ENCODE measurements around the gene KRAS. TPM values are rescaled to one million over a fixed set of nuclear protein-coding genes. Genes with fewer than 3 reads are reported as not detected.

The KRAS gene
- total and polyA plus RNA-seq, 2 donors (not counting 3 experiments of a cell fraction or from before 2014, with no cell fraction given): 9.1 to 22.8 TPM

DNA sequence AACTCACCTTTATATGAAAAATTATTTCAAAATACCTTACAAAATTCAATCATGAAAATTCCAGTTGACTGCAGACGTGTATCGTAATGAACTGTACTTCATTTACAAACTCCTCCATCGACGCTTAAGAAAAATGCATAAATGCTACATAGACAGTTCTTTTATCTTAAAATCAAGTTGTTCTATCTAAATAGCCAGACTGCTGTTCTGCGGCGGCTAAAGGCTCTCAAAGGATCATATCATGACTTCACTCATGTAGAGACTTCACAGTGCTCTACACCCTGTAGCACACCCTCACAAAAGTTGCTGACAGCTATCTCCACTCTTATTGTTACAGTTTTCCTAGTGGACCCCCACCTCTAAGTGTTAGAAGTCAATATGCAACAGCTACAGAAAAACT lies 5.2 kb downstream of the KRAS start:
- intact Hi-C loops (cut with micrococcal nuclease): loop anchor here (10.0 kb wide), 1 partner anchor 309 kb away; the partner anchor contains the start of gene LMNTD1
- Histone ChIP-seq H3K9ac (replicated peaks; ENCODE audit: extremely low read depth, insufficient read depth, low read length) (no peak overlapping the region), H3K36me3 (ENCODE audit: control insufficient read depth in 2 of 2, extremely low read depth in 1 of 2, insufficient read depth in 2 of 2, low read length in 2 of 2) (peaks cover 0 to 5% of the 10 kb centered on the region in 2 experiments), H3K4me2 (ENCODE audit: insufficient read depth, low read length) (no peak overlapping the region), H3K4me3 (replicated peaks in 1 of 3; ENCODE audit: insufficient read depth in 1 of 3, low read depth in 1 of 3, low read length in 3 of 3) (no peak overlapping the region), H3K27me3 (ENCODE audit: control insufficient read depth in 2 of 2, insufficient read depth in 2 of 2, low read length in 2 of 2) (no peaks in the 10 kb centered on the region), H3K4me1 (ENCODE audit: control insufficient read depth, extremely low read depth, insufficient read depth, low read length) (peaks cover 4% of the 10 kb centered on the region), H3K27ac (ENCODE audit: insufficient read depth, low read depth, low read length) (no peak overlapping the region), H3K79me2 (ENCODE audit: control insufficient read depth, insufficient read depth, low read length) (peaks cover 43% of the 10 kb centered on the region), H2AFZ (ENCODE audit: low read depth, low read length) (no peak overlapping the region), H3K9me1 (replicated peaks; ENCODE audit: control insufficient read depth, extremely low read depth, insufficient read depth, low read length) (no peaks in the 10 kb centered on the region), H4K20me1 (replicated peaks; ENCODE audit: control insufficient read depth, extremely low read depth, insufficient read depth, low read length) (peaks cover 4% of the 10 kb centered on the region), H3K9me3 (replicated peaks; ENCODE audit: control insufficient read depth, insufficient read depth, low read length) (no peaks in the 10 kb centered on the region)
- dilution Hi-C loops (cut with MboI; ENCODE audit: extremely low pct_ligation_motif_present, low sequenced_read_pairs): no loop called here
- CTCF ChIA-PET: interaction anchor here (2.9 kb wide), 1 partner anchor 142 kb away, joined by 18 read pairs; no protein-coding TSS in a partner anchor
- POLR2A ChIA-PET: interaction anchor here (0.7 kb wide), 1 partner anchor 137 kb away, joined by 10 read pairs; no protein-coding TSS in a partner anchor
- FAIRE-seq (no peak), DNase-seq (ENCODE audit: low read depth, low spot score) (no peak)
- TF ChIP-seq EZH2 (IDR thresholded peaks at IDR 0.05; ENCODE audit: borderline replicate concordance, low read depth, low read length, severe bottlenecking) (no peak), JUN (IDR thresholded peaks at IDR 0.05; ENCODE audit: borderline replicate concordance, insufficient read depth, insufficient read length, low read depth) (no peak), MYC (IDR thresholded peaks at IDR 0.05; ENCODE audit: low read depth, low read length) (no peak), POLR2AphosphoS5 (IDR thresholded peaks at IDR 0.05; ENCODE audit: insufficient read depth, low read depth, low read length) (no peak), FOS (IDR thresholded peaks at IDR 0.05; ENCODE audit: borderline replicate concordance, insufficient read depth, low read length) (no peak), POLR2A (IDR thresholded peaks at IDR 0.05; ENCODE audit: low read depth, low read length) (no peak), GATA2 (IDR thresholded peaks at IDR 0.05; ENCODE audit: insufficient read depth, insufficient read length, low read depth, low read length) (no peak)
- TF ChIP-seq, protein P1, sequence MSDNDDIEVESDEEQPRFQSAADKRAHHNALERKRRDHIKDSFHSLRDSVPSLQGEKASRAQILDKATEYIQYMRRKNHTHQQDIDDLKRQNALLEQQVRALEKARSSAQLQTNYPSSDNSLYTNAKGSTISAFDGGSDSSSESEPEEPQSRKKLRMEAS (IDR thresholded peaks at IDR 0.05; ENCODE audit: insufficient read depth, insufficient read length): no peak
- TF ChIP-seq, protein P2, sequence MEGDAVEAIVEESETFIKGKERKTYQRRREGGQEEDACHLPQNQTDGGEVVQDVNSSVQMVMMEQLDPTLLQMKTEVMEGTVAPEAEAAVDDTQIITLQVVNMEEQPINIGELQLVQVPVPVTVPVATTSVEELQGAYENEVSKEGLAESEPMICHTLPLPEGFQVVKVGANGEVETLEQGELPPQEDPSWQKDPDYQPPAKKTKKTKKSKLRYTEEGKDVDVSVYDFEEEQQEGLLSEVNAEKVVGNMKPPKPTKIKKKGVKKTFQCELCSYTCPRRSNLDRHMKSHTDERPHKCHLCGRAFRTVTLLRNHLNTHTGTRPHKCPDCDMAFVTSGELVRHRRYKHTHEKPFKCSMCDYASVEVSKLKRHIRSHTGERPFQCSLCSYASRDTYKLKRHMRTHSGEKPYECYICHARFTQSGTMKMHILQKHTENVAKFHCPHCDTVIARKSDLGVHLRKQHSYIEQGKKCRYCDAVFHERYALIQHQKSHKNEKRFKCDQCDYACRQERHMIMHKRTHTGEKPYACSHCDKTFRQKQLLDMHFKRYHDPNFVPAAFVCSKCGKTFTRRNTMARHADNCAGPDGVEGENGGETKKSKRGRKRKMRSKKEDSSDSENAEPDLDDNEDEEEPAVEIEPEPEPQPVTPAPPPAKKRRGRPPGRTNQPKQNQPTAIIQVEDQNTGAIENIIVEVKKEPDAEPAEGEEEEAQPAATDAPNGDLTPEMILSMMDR (IDR thresholded peaks at IDR 0.05; ENCODE audit: extremely low read depth in 1 of 2, insufficient read depth in 1 of 2, low read depth in 1 of 2, low read length in 2 of 2): no peak
- BruUV-seq (replicated peaks): no TSS peak
